K562 (cell line): ENCODE results near the gene TIMP2. TPM values are rescaled to one million over a fixed set of nuclear protein-coding genes. Genes with fewer than 3 reads are reported as not detected.
"Not testable (repeated sequence)": the region's sequence is repeated elsewhere in the genome, so short reads cannot be mapped to it uniquely, and the experiment has no call there.

Experiments used
- ATAC-seq: fragments of 200-7000 bp; cut with Tn5 transposase; 3 replicates; pipeline ENCODE4 v1.9.1; 2020; ENCODE audit warnings: moderate library complexity
- BruUV-seq: library from RNA; stranded (reverse); fragments of 400-500 nt; replicated peaks from 2 replicates; lab custom pipeline; 2021; lab: Mats Ljungman, UMichigan
- CTCF ChIA-PET: fragments of 300-600 bp; formaldehyde crosslinking; extraction: SDS; loops from one replicate; lab custom pipeline; 2021; ENCODE audit warnings: low intra/inter-chr PET ratio; lab: Yijun Ruan, JAX
- POLR2A ChIA-PET: fragments of 300-600, 350-650 bp; sonication (Branson Sonifier 250); formaldehyde crosslinking; extraction: SDS; loops from one replicate; lab custom pipeline; 2021; ENCODE audit warnings: antibody characterized with exemption, inconsistent platforms; lab: Yijun Ruan, JAX
- DNase-seq, 4 experiments: peaks; one replicate each; pipeline versions ENCODE4 v3.0.0 to v3.0.0-alpha.2; 2011 to 2018; ENCODE audit warnings: low spot score in 3 of 4, mixed read lengths in 3 of 4; ENCODE audit errors: extremely low read depth in 1 of 4
- FAIRE-seq: peaks from 2 replicates; lab custom pipeline; 2011; peaks lifted over from hg19 to GRCh38; lab: Jason Lieb, UNC
- H2AFZ ChIP-seq: 2 replicates; pipeline ENCODE4 v1.6.0; 2011; ENCODE audit warnings: low read depth, low read length, control low read depth, inconsistent platforms
- H3K27ac ChIP-seq: fragments of 200-600 bp; 3 replicates; pipeline ENCODE4 v1.8.0; 2011; ENCODE audit warnings: low read depth, mild to moderate bottlenecking, control low read depth, inconsistent platforms, low read length, moderate library complexity, mixed read lengths; ENCODE audit errors: extremely low read depth
- H3K27me3 ChIP-seq, 2 experiments: fragments of 300-600 bp in 1 of 2; 2 replicates in 1 of 2; 3 replicates in 1 of 2; pipeline versions ENCODE4 v1.6.0 to v1.8.0; 2011; ENCODE audit warnings: inconsistent platforms in 2 of 2, low read length in 2 of 2, mild to moderate bottlenecking in 1 of 2, mixed read lengths in 1 of 2, moderate library complexity in 1 of 2; ENCODE audit not compliant: control insufficient read depth in 2 of 2, insufficient read depth in 2 of 2
- H3K36me3 ChIP-seq: fragments of 300-600 bp; 3 replicates; pipeline ENCODE4 v1.8.0; 2011; ENCODE audit warnings: mild to moderate bottlenecking, low read length, inconsistent platforms; ENCODE audit not compliant: control insufficient read depth, insufficient read depth
- H3K4me1 ChIP-seq, 2 experiments: fragments of 200-600 bp in 1 of 2; replicated peaks in 1 of 2; 2 replicates in 1 of 2; 3 replicates in 1 of 2; pipeline versions ENCODE4 v1.5.1 to v1.8.0; 2011; ENCODE audit warnings: inconsistent platforms in 2 of 2, low read length in 2 of 2, mild to moderate bottlenecking in 1 of 2, mixed read lengths in 1 of 2, moderate library complexity in 1 of 2; ENCODE audit not compliant: control insufficient read depth in 2 of 2, insufficient read depth in 2 of 2
- H3K4me2 ChIP-seq: 2 replicates; pipeline ENCODE4 v1.6.1; 2011; ENCODE audit warnings: low read length, control low read depth, inconsistent platforms, mixed read lengths; ENCODE audit not compliant: insufficient read depth
- H3K4me3 ChIP-seq: fragments of 200-600 bp; sonication (generic), shearing (Covaris generic); 2 replicates; pipeline ENCODE4 v1.5.1; 2016; ENCODE audit warnings: control low read depth, inconsistent platforms
- H3K79me2 ChIP-seq: fragments of 200-600 bp; 3 replicates; pipeline ENCODE4 v1.8.0; 2011; ENCODE audit warnings: low read length, inconsistent platforms; ENCODE audit not compliant: control insufficient read depth, insufficient read depth
- H3K9ac ChIP-seq, 2 experiments: 2 replicates each; pipeline versions ENCODE4 v1.6.0 to v1.6.1; 2011; ENCODE audit warnings: low read depth in 2 of 2, low read length in 2 of 2, control low read depth in 1 of 2, inconsistent platforms in 1 of 2, mild to moderate bottlenecking in 1 of 2, mixed read lengths in 1 of 2; ENCODE audit not compliant: insufficient read depth in 1 of 2
- H3K9me1 ChIP-seq: one replicate; pipeline ENCODE4 v1.6.0; 2011; ENCODE audit warnings: inconsistent platforms, mild to moderate bottlenecking, low read length, moderate library complexity; ENCODE audit not compliant: control insufficient read depth, insufficient read depth
- H3K9me3 ChIP-seq: replicated peaks from 2 replicates; pipeline ENCODE4 v1.5.1; 2011; ENCODE audit warnings: low read depth, low read length, inconsistent platforms; ENCODE audit not compliant: control insufficient read depth, insufficient read depth
- H4K20me1 ChIP-seq: replicated peaks from 2 replicates; pipeline ENCODE4 v1.6.1; 2011; ENCODE audit warnings: low read length, inconsistent platforms, mixed read lengths; ENCODE audit not compliant: control insufficient read depth, insufficient read depth
- NR3C1 ChIP-seq: sonication (generic); formaldehyde crosslinking; IDR thresholded peaks from 2 replicates; pipeline ENCODE4 v1.8.1; 2022; ENCODE audit warnings: missing genetic modification reagents
- SNAPC5 ChIP-seq: fragments of 250-450 bp; sonication (Bioruptor Pico); IDR thresholded peaks from 2 replicates; pipeline ENCODE4 v1.8.0; 2021; ENCODE audit warnings: moderate library complexity, mild to moderate bottlenecking, inconsistent platforms
- TFAM ChIP-seq: fragments of 250-450 bp; sonication (Bioruptor Pico); conservative IDR thresholded peaks from 2 replicates; pipeline ENCODE4 v1.5.0; 2021; ENCODE audit warnings: mild to moderate bottlenecking, moderate library complexity
- ZNF512 ChIP-seq: IDR thresholded peaks from 2 replicates; pipeline ENCODE4 v1.6.1; 2016; ENCODE audit warnings: missing genetic modification characterization, missing compliant biosample characterization
- WGBS: fragments of 100-300 bp; shearing (Covaris generic); methylation state at CpG from one replicate; pipeline ENCODE4 v1.1.6; 2016; ENCODE audit warnings: low coverage, mixed read lengths; ENCODE audit not compliant: insufficient coverage; ENCODE audit errors: missing lambda C conversion rate; 5-methylcytosine and 5-hydroxymethylcytosine counted together
- in situ Hi-C: fragments of 300-500 bp; cut with MboI; formaldehyde crosslinking; loops from 4 replicates; pipeline ENCODE4 v1.15.0; 2018; ENCODE audit warnings: inconsistent platforms, mixed read lengths
- intact Hi-C: fragments of 100-400 bp; cut with micrococcal nuclease; formaldehyde crosslinking; loops from 2 replicates; pipeline ENCODE4 v1.14.2; 2022
- polyA plus RNA-seq, 8 experiments: library from polyadenylated mRNA; depleted of rRNA in 4 of 8; stranded (reverse) in 5 of 8; unstranded in 3 of 8; fragments of >200 nt; fragmentation: Nextera tagmentation in 2 of 8; fragmentation: Illumina TruSeq in 1 of 8; extraction: Ambion mirVana in 2 of 8; extraction: Trizol in 1 of 8; gene quantifications; 2 replicates each; pipeline versions ENCODE4 v1.2.1 to v1.2.3, GENCODE V29; 2011 to 2014; ENCODE audit warnings: inconsistent platforms in 1 of 8, missing spikeins in 1 of 8
- total RNA-seq, 7 experiments: library from RNA; depleted of rRNA in 6 of 7; stranded (reverse); fragments of >200 nt in 6 of 7; fragmentation: Illumina TruSeq in 2 of 7; extraction: Trizol in 2 of 7; gene quantifications; 2 replicates each; pipeline versions ENCODE4 v1.2.1 to v1.2.3, GENCODE V29; 2011 to 2021; ENCODE audit warnings: low replicate concordance in 1 of 7

TIMP2 gene
- total and polyA plus RNA-seq, 9 of the 15 experiments (the other 6 are each of a cell fraction or from before 2014, with no cell fraction given): 0.55 TPM; not detected in 8

- no TSS peak for BruUV-seq
- ChIA-PET POLR2A (no interaction called here), CTCF (no interaction called here)
- H2AFZ ChIP-seq: no peak overlapping the region
- no peaks in the 10 kb centered on the region for H4K20me1 ChIP-seq
- no peak overlapping the region for H3K4me3 ChIP-seq
- H3K27me3 ChIP-seq: peaks cover 11 to 21% of the 10 kb centered on the region in 2 experiments; a peak in 4 of 5 replicates
- no peaks in the 10 kb centered on the region for H3K9me1 ChIP-seq
- WGBS: 36% methylated on average over 15 of the region's 15 CpGs
- no peak for DNase-seq
- ATAC-seq: no peak
- no peak for TF ChIP-seq NR3C1
- TF ChIP-seq ZNF512 (tag): no peak
- no peak for TF ChIP-seq TFAM
- no peak for TF ChIP-seq SNAPC5
- no peak overlapping the region for H3K9ac ChIP-seq
- H3K4me2 ChIP-seq: no peak overlapping the region
- FAIRE-seq: no peak
- H3K79me2 ChIP-seq: no peaks in the 10 kb centered on the region
- in situ Hi-C loops (no loop called here), intact Hi-C loops (no loop called here)
- H3K27ac ChIP-seq: no peak overlapping the region
- H3K4me1 ChIP-seq: peaks cover 14 to 22% of the 10 kb centered on the region in 2 experiments
- H3K36me3 ChIP-seq: no peaks in the 10 kb centered on the region
- H3K9me3 ChIP-seq: no peaks in the 10 kb centered on the region
Measured at GRCh38 chr17:78878261-78878660, 46.9 kb downstream of the TIMP2 start.

- POLR2A ChIA-PET: interaction anchor here (1.2 kb wide), 1 partner anchor 11 kb away, joined by 4 read pairs; no protein-coding TSS in a partner anchor
- intact Hi-C loops, H2AFZ ChIP-seq, H4K20me1 ChIP-seq, BruUV-seq, H3K9me1 ChIP-seq, H3K9ac ChIP-seq, CTCF ChIA-PET, DNase-seq, H3K36me3 ChIP-seq, H3K4me2 ChIP-seq, H3K27ac ChIP-seq, ATAC-seq, H3K9me3 ChIP-seq, H3K79me2 ChIP-seq, in situ Hi-C loops, H3K4me3 ChIP-seq, FAIRE-seq: not testable (repeated sequence)
- Histone ChIP-seq H3K4me1 (peaks cover 7 to 12% of the 10 kb centered on the region in 2 experiments; a peak in 3 of 5 replicates), H3K27me3 (peaks cover 14 to 26% of the 10 kb centered on the region in 2 experiments; a peak in 4 of 5 replicates)
- 26% methylated on average over 8 of the region's 8 CpGs for WGBS
Measured at GRCh38 chr17:78876954-78877517, 48.2 kb downstream of the TIMP2 start.
